IMR-90 (cell line): ENCODE data around the gene ACTR3C. TPM values are rescaled to one million over a fixed set of nuclear protein-coding genes. Genes with fewer than 3 reads are reported as not detected.

Source experiments
- ATAC-seq: fragments of 200-7000 bp; cut with Tn5 transposase; 2 replicates; pipeline ENCODE4 v1.9.1; 2020; ENCODE audit warnings: low read depth, mild to moderate bottlenecking, moderate library complexity
- BruUV-seq: library from RNA; stranded (reverse); fragments of 400-500 nt; replicated peaks from 2 replicates; lab custom pipeline; 2021; lab: Mats Ljungman, UMichigan
- CTCF ChIA-PET: fragments of 300-600 bp; formaldehyde crosslinking; extraction: SDS; loops from one replicate; lab custom pipeline; 2021; ENCODE audit warnings: antibody characterized with exemption; lab: Yijun Ruan, JAX
- POLR2A ChIA-PET: fragments of 300-600 bp; sonication (Branson Sonifier 250); formaldehyde crosslinking; loops from one replicate; lab custom pipeline; 2022; ENCODE audit warnings: antibody characterized with exemption; ENCODE audit not compliant: unreplicated experiment; lab: Charles Lee
- DNase-seq: peaks from one replicate; pipeline ENCODE4 v3.0.0; 2013
- H2AFZ ChIP-seq: replicated peaks from 2 replicates; pipeline ENCODE3; 2013; ENCODE audit warnings: low read length, mild to moderate bottlenecking; ENCODE audit not compliant: poor library complexity
- H2AK5ac ChIP-seq: 2 replicates; pipeline ENCODE4 v1.6.1; 2013; ENCODE audit warnings: low read depth, low read length, inconsistent platforms
- H2AK9ac ChIP-seq: replicated peaks from 2 replicates; pipeline ENCODE3; 2013; ENCODE audit warnings: mild to moderate bottlenecking, low read depth, low read length, moderate library complexity; ENCODE audit not compliant: poor library complexity
- H2BK120ac ChIP-seq: 2 replicates; pipeline ENCODE4 v1.6.1; 2013; ENCODE audit warnings: low read depth, low read length, inconsistent platforms
- H2BK15ac ChIP-seq: 3 replicates; pipeline ENCODE4 v1.6.1; 2013; ENCODE audit warnings: low read depth, low read length, inconsistent platforms
- H2BK20ac ChIP-seq: 2 replicates; pipeline ENCODE4 v1.6.1; 2013; ENCODE audit warnings: low read depth, mild to moderate bottlenecking, inconsistent platforms, low read length, moderate library complexity
- H2BK5ac ChIP-seq: 2 replicates; pipeline ENCODE4 v1.6.1; 2013; ENCODE audit warnings: mild to moderate bottlenecking, low read depth, low read length, inconsistent platforms; ENCODE audit not compliant: poor library complexity, severe bottlenecking
- H3K14ac ChIP-seq: replicated peaks from 2 replicates; pipeline ENCODE4 v1.6.1; 2013; ENCODE audit warnings: low read depth, low read length, inconsistent platforms
- H3K18ac ChIP-seq: 2 replicates; pipeline ENCODE4 v1.6.1; 2013; ENCODE audit warnings: low read depth, low read length, control low read depth
- H3K23ac ChIP-seq: 2 replicates; pipeline ENCODE4 v1.6.1; 2013; ENCODE audit warnings: low read depth, low read length, inconsistent platforms
- H3K27ac ChIP-seq: 2 replicates; pipeline ENCODE4 v1.5.1; 2013; ENCODE audit warnings: mild to moderate bottlenecking, control low read depth, low read length; ENCODE audit not compliant: insufficient read depth
- H3K27me3 ChIP-seq: 2 replicates; pipeline ENCODE4 v1.6.1; 2013; ENCODE audit warnings: low read length; ENCODE audit not compliant: control insufficient read depth, insufficient read depth
- H3K36me3 ChIP-seq: 2 replicates; pipeline ENCODE4 v1.6.1; 2013; ENCODE audit warnings: low read length, mixed read lengths; ENCODE audit not compliant: control insufficient read depth, insufficient read depth
- H3K4ac ChIP-seq: 2 replicates; pipeline ENCODE4 v1.6.1; 2013; ENCODE audit warnings: low read depth, low read length, inconsistent platforms
- H3K4me1 ChIP-seq: 2 replicates; pipeline ENCODE4 v1.6.1; 2013; ENCODE audit warnings: low read length, mixed read lengths; ENCODE audit not compliant: control insufficient read depth, insufficient read depth
- H3K4me2 ChIP-seq: 2 replicates; pipeline ENCODE4 v1.6.1; 2013; ENCODE audit warnings: low read depth, mild to moderate bottlenecking, control low read depth, low read length, moderate library complexity
- H3K4me3 ChIP-seq: 2 replicates; pipeline ENCODE4 v1.5.1; 2013; ENCODE audit warnings: low read depth, mild to moderate bottlenecking, control low read depth, low read length, moderate library complexity; ENCODE audit not compliant: insufficient read depth
- H3K56ac ChIP-seq: 2 replicates; pipeline ENCODE4 v1.6.1; 2013; ENCODE audit warnings: low read length, inconsistent platforms; ENCODE audit not compliant: insufficient read depth; ENCODE audit errors: extremely low read depth
- H3K79me1 ChIP-seq, 2 experiments: 2 replicates each; pipeline ENCODE4 v1.6.1; 2013; ENCODE audit warnings: low read length in 2 of 2, inconsistent platforms in 1 of 2, low read depth in 1 of 2
- H3K9ac ChIP-seq: 2 replicates; pipeline ENCODE4 v1.6.1; 2013; ENCODE audit warnings: low read depth, low read length, control low read depth
- H3K9me1 ChIP-seq: 2 replicates; pipeline ENCODE4 v1.6.1; 2013; ENCODE audit warnings: low read length, inconsistent platforms; ENCODE audit not compliant: insufficient read depth
- H3K9me3 ChIP-seq: 2 replicates; pipeline ENCODE4 v1.6.1; 2013; ENCODE audit warnings: low read length; ENCODE audit not compliant: control insufficient read depth, insufficient read depth
- H4K20me1 ChIP-seq: 2 replicates; pipeline ENCODE4 v1.6.1; 2013; ENCODE audit warnings: low read length, inconsistent platforms; ENCODE audit not compliant: insufficient read depth
- H4K5ac ChIP-seq: 2 replicates; pipeline ENCODE4 v1.6.1; 2013; ENCODE audit warnings: mild to moderate bottlenecking, low read depth, low read length, control low read depth
- H4K8ac ChIP-seq, 2 experiments: 2 replicates each; pipeline ENCODE4 v1.6.1; 2013; ENCODE audit warnings: low read depth in 2 of 2, low read length in 2 of 2, control low read depth in 1 of 2, inconsistent platforms in 1 of 2
- H4K91ac ChIP-seq: 2 replicates; pipeline ENCODE4 v1.6.1; 2013; ENCODE audit warnings: low read depth, low read length, inconsistent platforms; ENCODE audit not compliant: insufficient read depth
- CEBPB ChIP-seq: IDR thresholded peaks from 2 replicates; pipeline ENCODE4 v1.6.1; 2012; ENCODE audit warnings: low read depth, low read length, improper control_type of control experiment
- CTCF ChIP-seq: conservative IDR thresholded peaks from 2 replicates; pipeline ENCODE4 v1.5.1; 2012; ENCODE audit warnings: mild to moderate bottlenecking, low read depth, low read length, improper control_type of control experiment
- ELK1 ChIP-seq: fragments of 150-350 bp; IDR thresholded peaks from 2 replicates; pipeline ENCODE4 v1.6.1; 2016; ENCODE audit warnings: low read depth, mild to moderate bottlenecking, low read length, moderate library complexity, borderline replicate concordance
- FOS ChIP-seq: fragments of 150-350 bp; IDR thresholded peaks from 2 replicates; pipeline ENCODE4 v1.6.1; 2016; ENCODE audit warnings: low read depth, low read length
- MXI1 ChIP-seq: IDR thresholded peaks from 2 replicates; pipeline ENCODE4 v1.6.1; 2012; ENCODE audit warnings: low read depth, mild to moderate bottlenecking, low read length, moderate library complexity, borderline replicate concordance
- RFX5 ChIP-seq: IDR thresholded peaks from 2 replicates; pipeline ENCODE4 v1.8.0; 2012; ENCODE audit warnings: low read depth, mild to moderate bottlenecking, low read length, moderate library complexity
- WGBS, 2 experiments: methylation state at CpG; one replicate each; pipeline versions ENCODE4 v1.1.5 to v1.1.7; 2013; ENCODE audit warnings: missing lambda C conversion rate in 2 of 2; ENCODE audit not compliant: insufficient read length in 1 of 2; ENCODE audit errors: extremely low coverage in 2 of 2; 5-methylcytosine and 5-hydroxymethylcytosine counted together
- dilution Hi-C: fragments of 300-500 bp; cut with HindIII; formaldehyde crosslinking; loops from one replicate; pipeline ENCODE4 v1.14.3; 2018; ENCODE audit warnings: low sequenced_read_pairs; ENCODE audit not compliant: unreplicated experiment
- in situ Hi-C: fragments of 300-500 bp; cut with MboI; formaldehyde crosslinking; loops from 3 replicates; pipeline ENCODE4 v1.14.3; 2019; ENCODE audit warnings: low sequenced_read_pairs, inconsistent platforms, mixed read lengths
- intact Hi-C: fragments of 100-400 bp; cut with micrococcal nuclease; formaldehyde crosslinking; loops from 2 replicates; pipeline ENCODE4 v1.10.0; 2022
- polyA plus RNA-seq, 3 experiments: library from polyadenylated mRNA; depleted of rRNA; stranded (reverse); fragments of >200 nt; gene quantifications; 2 replicates each; pipeline ENCODE4 v1.2.3, GENCODE V29; 2012; ENCODE audit warnings: low replicate concordance in 1 of 3
- total RNA-seq: library from RNA; depleted of rRNA; stranded (reverse); fragments of >200 nt; gene quantifications from 2 replicates; pipeline ENCODE4 v1.2.3, GENCODE V29; 2012
- TF ChIP-seq, protein P1 (sequence below): fragments of 150-350 bp; IDR thresholded peaks from 2 replicates; pipeline ENCODE4 v1.6.1; 2017; ENCODE audit warnings: mild to moderate bottlenecking, antibody characterized with exemption, low read length, low read depth

The ACTR3C gene
- total and polyA plus RNA-seq, 2 of the 4 experiments (the other 2 are of a cell fraction) = not detected

GRCh38 chr7:150342121-150342408 lies 18.7 kb upstream of the ACTR3C start:
- H3K4me1 ChIP-seq = peaks cover 20% of the 10 kb centered on the region
- no peak overlapping the region for H3K14ac ChIP-seq
- 0 out of 2 replicates have a peak, but pooled peaks cover 3% of the 10 kb centered on the region for H4K20me1 ChIP-seq
- H3K27ac ChIP-seq = no peak overlapping the region
- H3K36me3 ChIP-seq = no peaks in the 10 kb centered on the region
- no peak overlapping the region for H4K8ac ChIP-seq
- H3K79me1 ChIP-seq = no peaks in the 10 kb centered on the region
- no peak overlapping the region for H3K4ac ChIP-seq
- peaks cover 30% of the 10 kb centered on the region for H3K27me3 ChIP-seq
- no peak overlapping the region for H3K56ac ChIP-seq
- H3K23ac ChIP-seq = no peak overlapping the region
- dilution Hi-C loops (no loop called here), in situ Hi-C loops (no loop called here), intact Hi-C loops (no loop called here)
- no TSS peak for BruUV-seq
- no peak overlapping the region for H2BK15ac ChIP-seq
- DNase-seq = no peak
- H2AFZ ChIP-seq = no peak overlapping the region
- H2BK5ac ChIP-seq = no peak overlapping the region
- ChIA-PET CTCF (no interaction called here), POLR2A (no interaction called here)
- no peak for ATAC-seq
- H3K9ac ChIP-seq = peak overlapping the region; percentile 40; the same call in 1 of the 2 replicates
- no CpG with 5 or more reads among the region's 9 CpGs for WGBS, 2 experiments
- no peak for TF ChIP-seq RFX5
- TF ChIP-seq ELK1 = no peak
- no peak for TF ChIP-seq MXI1
- TF ChIP-seq, protein P1, sequence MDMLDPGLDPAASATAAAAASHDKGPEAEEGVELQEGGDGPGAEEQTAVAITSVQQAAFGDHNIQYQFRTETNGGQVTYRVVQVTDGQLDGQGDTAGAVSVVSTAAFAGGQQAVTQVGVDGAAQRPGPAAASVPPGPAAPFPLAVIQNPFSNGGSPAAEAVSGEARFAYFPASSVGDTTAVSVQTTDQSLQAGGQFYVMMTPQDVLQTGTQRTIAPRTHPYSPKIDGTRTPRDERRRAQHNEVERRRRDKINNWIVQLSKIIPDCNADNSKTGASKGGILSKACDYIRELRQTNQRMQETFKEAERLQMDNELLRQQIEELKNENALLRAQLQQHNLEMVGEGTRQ = no peak
- TF ChIP-seq CTCF = no peak
- TF ChIP-seq FOS = no peak
- TF ChIP-seq CEBPB = no peak
- H2BK20ac ChIP-seq = no peak overlapping the region
- H4K91ac ChIP-seq = no peak overlapping the region
- H2AK9ac ChIP-seq = no peak overlapping the region
- H2BK120ac ChIP-seq = no peak overlapping the region
- peak overlapping the region; percentile 16; the same call in 1 of the 2 replicates for H4K5ac ChIP-seq
- H3K18ac ChIP-seq = no peak overlapping the region; the same call in 1 of the 2 replicates
- H3K9me1 ChIP-seq = peaks cover 4% of the 10 kb centered on the region; the same call in 1 of the 2 replicates
- no peak overlapping the region for H3K4me2 ChIP-seq
- no peak overlapping the region for H2AK5ac ChIP-seq
- peaks cover 14% of the 10 kb centered on the region for H3K9me3 ChIP-seq
- H3K4me3 ChIP-seq = no peak overlapping the region
